A549 treated with GW870086 at 1 μM for 4 hours (cell line): ENCODE data around the gene CSNK2B. TPM values are rescaled to one million over a fixed set of nuclear protein-coding genes. Genes with fewer than 3 reads are reported as not detected.

Source experiments
- total RNA-seq: library from RNA; stranded (reverse); fragments of 200-300 nt; extraction: Qiagen RNA extraction; gene quantifications from 5 replicates; pipeline ENCODE4 v1.2.3, GENCODE V29; 2022; ENCODE audit warnings: low read depth

Gene CSNK2B
- 167 to 186 TPM (median 177 TPM) in 5 replicates for total RNA-seq

DNA sequence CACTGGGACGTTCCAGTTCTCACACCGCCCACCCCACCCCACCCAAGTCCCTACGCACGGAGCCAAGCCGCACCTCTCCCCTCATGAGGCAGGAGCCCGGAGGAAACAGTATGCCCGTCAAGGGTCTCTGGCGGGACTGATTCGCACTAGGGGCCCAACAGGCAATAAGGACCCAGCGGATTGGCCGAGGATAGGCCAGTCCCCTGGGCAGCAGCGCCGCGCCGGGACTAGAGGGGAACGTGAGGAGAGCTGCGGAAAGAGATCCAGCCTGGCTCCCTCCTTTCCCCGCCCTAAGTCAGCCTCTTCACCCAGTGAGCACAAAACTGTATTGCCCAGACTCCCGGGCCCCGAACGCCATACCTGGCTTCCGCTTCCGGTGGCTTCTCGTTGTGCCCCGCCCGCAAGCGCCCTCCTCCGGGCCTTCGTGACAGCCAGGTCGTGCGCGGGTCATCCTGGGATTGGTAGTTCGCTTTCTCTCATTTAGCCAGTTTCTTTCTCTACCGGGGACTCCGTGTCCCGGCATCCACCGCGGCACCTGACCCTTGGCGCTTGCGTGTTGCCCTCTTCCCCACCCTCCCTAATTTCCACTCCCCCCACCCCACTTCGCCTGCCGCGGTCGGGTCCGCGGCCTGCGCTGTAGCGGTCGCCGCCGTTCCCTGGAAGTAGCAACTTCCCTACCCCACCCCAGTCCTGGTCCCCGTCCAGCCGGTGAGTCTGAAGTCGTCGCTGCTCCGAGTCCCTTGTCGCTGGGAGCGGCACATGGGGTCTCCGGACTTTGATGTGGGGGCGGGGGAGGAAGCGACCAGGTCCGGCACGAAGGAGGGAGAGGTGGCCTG lies at the start of gene CSNK2B:
Gene CSNK2B, plus strand, starts transcription at position 580 of the 836 bp plus-strand sequence. CDS start 752 bp downstream, outside the sequence.

DNA sequence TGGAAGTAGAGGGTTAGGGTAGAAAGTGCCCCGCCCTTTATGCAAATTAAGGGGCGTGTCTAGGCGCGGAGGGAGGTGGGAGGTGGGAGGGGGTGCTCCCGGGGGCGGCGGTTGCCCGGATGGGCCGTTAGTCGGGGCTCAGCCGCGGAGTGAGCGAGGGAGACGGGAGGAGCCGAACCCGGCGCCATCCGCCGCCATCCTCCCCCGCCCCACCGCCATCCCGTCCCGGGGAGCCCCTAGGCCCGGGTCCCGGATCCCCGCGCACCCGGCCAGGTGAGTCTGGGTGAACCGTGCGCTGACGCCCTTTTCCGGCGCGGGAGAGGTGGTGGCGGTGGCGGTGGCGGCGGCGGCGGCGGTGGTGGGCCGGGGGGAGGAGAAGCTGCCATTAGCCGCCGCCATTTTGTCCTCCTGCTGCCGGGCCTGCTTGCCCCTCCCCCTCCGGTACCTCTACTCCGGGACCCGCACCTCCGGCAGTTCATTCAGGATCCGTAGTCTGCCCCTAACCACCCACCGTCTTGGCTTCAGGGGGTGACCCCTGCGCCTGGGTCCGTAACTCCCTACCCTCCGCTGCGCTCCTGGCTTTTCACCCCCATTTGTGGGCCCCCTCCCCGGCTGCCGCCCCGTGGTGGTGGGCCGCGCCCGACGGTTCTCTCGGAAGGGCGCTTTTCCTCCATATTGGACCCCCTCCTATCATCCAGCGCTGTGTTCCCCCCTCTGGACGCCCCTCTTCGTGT lies 45.1 kb upstream of the CSNK2B start, which contains the start of gene PRRC2A:
Gene PRRC2A, plus strand, starts transcription at position 130 of the 734 bp plus-strand sequence. CDS start 2,075 bp downstream, outside the sequence.

DNA sequence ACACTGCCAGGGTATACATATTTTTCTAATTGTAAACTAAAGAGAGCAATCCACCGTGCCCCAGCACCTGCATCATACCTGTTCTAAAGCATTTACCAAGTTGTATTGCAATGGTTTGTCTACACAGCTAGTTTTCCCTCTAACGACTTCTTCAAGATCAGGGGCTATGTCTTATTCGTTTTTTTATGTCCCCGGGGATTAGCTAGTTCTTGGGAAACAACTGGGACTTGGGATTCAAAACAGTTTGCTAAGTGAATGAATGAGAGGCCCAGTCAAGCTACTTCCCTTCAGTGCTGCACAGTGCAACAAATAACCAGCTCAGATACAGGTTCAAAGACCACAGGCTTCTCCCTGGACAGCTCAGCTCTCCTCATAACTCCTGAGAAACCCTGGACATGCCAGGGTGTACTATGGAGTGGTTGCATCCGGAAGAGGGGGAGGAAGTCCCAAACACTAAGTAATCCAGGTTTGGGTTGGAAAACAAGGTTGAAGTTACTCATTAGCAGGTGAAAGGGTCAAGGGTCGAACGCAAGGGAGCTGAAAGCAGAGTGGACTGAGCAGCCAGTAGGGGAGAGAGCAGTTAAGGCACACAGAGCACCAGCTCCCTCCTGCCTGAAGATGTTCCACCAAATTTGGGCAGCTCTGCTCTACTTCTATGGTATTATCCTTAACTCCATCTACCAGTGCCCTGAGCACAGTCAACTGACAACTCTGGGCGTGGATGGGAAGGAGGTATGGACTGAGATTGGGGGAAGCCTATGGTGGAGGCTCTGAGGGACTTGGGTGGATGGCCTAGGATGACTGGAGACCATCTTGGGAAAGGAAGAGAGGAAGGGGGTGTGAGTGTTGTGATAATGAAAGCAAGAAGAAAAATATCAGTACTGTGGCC lies 10.3 kb upstream of the CSNK2B start, which contains the start of gene APOM:
Gene APOM, plus strand, starts transcription at position 546 of the 889 bp plus-strand sequence. Its CDS starts 73 bp downstream, at position 619.

GRCh38 chr6:31660381-31661261 lies 5.3 kb upstream of the CSNK2B start, which contains the start of gene C6orf47:
C6orf47 (minus strand) TSS chr6:31660778; CDS start chr6:31659947, 831 bp downstream.

GRCh38 chr6:31664790-31665500 lies 935 bp upstream of the CSNK2B start, which contains the start of gene GPANK1:
GPANK1 (minus strand) TSS chr6:31664997; CDS start chr6:31664478, 519 bp downstream.

DNA sequence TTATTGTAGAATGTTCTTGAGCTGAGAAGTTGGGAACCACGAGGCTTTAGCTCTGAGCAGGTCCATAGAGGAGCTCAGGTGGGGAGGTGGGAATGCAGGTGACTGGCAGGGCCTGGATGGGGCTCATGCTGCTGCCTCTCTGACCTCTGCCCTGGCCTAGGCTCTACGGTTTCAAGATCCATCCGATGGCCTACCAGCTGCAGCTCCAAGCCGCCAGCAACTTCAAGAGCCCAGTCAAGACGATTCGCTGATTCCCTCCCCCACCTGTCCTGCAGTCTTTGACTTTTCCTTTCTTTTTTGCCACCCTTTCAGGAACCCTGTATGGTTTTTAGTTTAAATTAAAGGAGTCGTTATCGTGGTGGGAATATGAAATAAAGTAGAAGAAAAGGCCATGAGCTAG lies 3.8 kb downstream of the CSNK2B start, which contains the start of gene LY6G5B:
Gene LY6G5B, plus strand, starts transcription at position 301 of the 400 bp plus-strand sequence. CDS start 975 bp downstream, outside the sequence.

DNA sequence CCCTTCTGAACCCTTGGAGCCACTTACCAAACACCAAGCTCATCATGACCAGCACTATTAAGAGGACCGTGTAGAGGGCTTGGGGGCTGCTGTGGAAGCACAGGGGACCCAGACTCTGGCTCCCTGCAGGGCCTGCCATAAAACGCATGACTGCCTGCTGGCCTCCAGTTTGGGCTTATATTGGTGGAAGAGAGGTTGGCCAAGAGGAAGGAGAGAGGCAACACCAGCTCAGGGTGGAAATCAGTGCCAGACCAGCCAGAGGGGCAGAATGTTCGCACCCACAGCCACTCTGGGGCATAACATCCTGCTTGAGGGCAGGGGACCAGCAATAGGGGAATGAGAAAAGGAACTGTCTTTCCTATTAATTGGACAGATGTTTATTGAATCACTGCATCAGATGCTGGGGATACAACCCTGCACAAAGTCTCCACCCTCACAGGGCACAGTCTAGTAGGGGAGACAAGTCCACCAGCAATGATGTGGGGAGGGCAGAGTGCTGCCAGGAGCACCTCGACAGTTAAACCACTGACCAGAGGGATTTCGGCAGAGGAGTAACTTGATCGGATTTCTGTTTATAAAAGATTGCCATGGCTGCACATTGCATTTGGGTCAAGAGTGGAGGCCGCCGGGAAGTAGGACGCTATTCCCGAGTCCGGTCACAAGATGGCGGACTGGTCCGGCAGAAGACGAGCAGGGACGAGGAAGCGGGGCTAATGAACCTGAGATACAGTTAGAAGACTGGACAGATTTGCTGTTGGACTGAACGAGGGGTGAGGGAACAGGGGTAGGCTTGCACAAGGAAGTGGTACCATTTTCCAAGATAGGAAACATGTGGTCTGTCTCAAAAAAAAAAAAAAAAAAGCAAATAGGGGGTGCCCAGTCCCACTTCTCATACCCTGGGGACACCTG lies 14.6 kb downstream of the CSNK2B start, which contains the start of gene LY6G5C:
Gene LY6G5C, minus strand, starts transcription at position 842 of the 909 bp plus-strand sequence. Its CDS starts 694 bp downstream, at position 148.

GRCh38 chr6:31702819-31703716 lies 37.2 kb downstream of the CSNK2B start, which contains the start of gene ABHD16A:
ABHD16A (minus strand) TSS chr6:31703324; CDS start chr6:31703281, 43 bp downstream.

GRCh38 chr6:31706599-31706998 lies 40.7 kb downstream of the CSNK2B start, which contains the start of gene LY6G6F:
LY6G6F (plus strand) TSS chr6:31706866; CDS start chr6:31706907, 41 bp downstream.

GRCh38 chr6:31715022-31715958 lies 49.4 kb downstream of the CSNK2B start, which contains the start of gene LY6G6D:
LY6G6D (plus strand) TSS chr6:31715348; CDS start chr6:31715356, 8 bp downstream.

Other genes with a start within 250 kb of the CSNK2B start
- gene MICB, start 167.9 kb upstream of the CSNK2B start, total RNA-seq: 6.2 to 8.4 TPM (median 7.1 TPM) in 5 replicates
- gene MCCD1, start 137.1 kb upstream of the CSNK2B start, total RNA-seq: not detected in 5 replicates
- gene DDX39B, start 124.1 kb upstream of the CSNK2B start, total RNA-seq: 324 to 377 TPM (median 358 TPM) in 5 replicates
- 0.55 to 1.2 TPM (median 0.83 TPM) in 5 replicates for gene ATP6V1G2, start 119.5 kb upstream of the CSNK2B start, total RNA-seq
- gene NFKBIL1, start 118.5 kb upstream of the CSNK2B start, total RNA-seq: 10.4 to 11.2 TPM (median 11.1 TPM) in 5 replicates
- 0.17 to 0.34 TPM in 2 of 5 replicates, not detected in the others for gene LTA, start 93.8 kb upstream of the CSNK2B start, total RNA-seq
- 0.16 TPM in 1 of 5 replicates, not detected in the others for gene TNF, start 90.5 kb upstream of the CSNK2B start, total RNA-seq
- gene LTB, start 83.7 kb upstream of the CSNK2B start, total RNA-seq: 0.21 to 0.65 TPM (median 0.29 TPM) in 4 of 5 replicates, not detected in the other
- 0.30 to 0.66 TPM in 2 of 5 replicates, not detected in the others for gene LST1, start 79.8 kb upstream of the CSNK2B start, total RNA-seq
- not detected in 5 replicates for gene NCR3, start 73.1 kb upstream of the CSNK2B start, total RNA-seq
- not detected in 5 replicates for gene AIF1, start 50.8 kb upstream of the CSNK2B start, total RNA-seq
- 66.6 to 89.8 TPM (median 85.0 TPM) in 5 replicates for gene PRRC2A, start 45.4 kb upstream of the CSNK2B start, total RNA-seq
- 114 to 149 TPM (median 138 TPM) in 5 replicates for gene BAG6, start 13.4 kb upstream of the CSNK2B start, total RNA-seq
- 2.6 to 4.5 TPM (median 3.1 TPM) in 5 replicates for gene APOM, start 10.2 kb upstream of the CSNK2B start, total RNA-seq
- 10.6 to 12.7 TPM (median 12.1 TPM) in 5 replicates for gene C6orf47, start 5.3 kb upstream of the CSNK2B start, total RNA-seq
- gene GPANK1, start 1.1 kb upstream of the CSNK2B start, total RNA-seq: 8.2 to 10.4 TPM (median 9.7 TPM) in 5 replicates
- gene LY6G5B, start 3.9 kb downstream of the CSNK2B start, total RNA-seq: 3.6 to 5.4 TPM (median 4.3 TPM) in 5 replicates
- gene LY6G5C, start 15.0 kb downstream of the CSNK2B start, total RNA-seq: 1.3 to 2.5 TPM (median 1.7 TPM) in 5 replicates
- 12.8 to 19.4 TPM (median 18.7 TPM) in 5 replicates for gene ABHD16A, start 37.2 kb downstream of the CSNK2B start, total RNA-seq
- gene LY6G6F, start 40.8 kb downstream of the CSNK2B start, total RNA-seq: not detected in 5 replicates
- gene LY6G6D, start 49.3 kb downstream of the CSNK2B start, total RNA-seq: not detected in 5 replicates
- 0.14 TPM in 1 of 5 replicates, not detected in the others for gene LY6G6C, start 55.7 kb downstream of the CSNK2B start, total RNA-seq
- not detected in 5 replicates for gene MPIG6B, start 57.3 kb downstream of the CSNK2B start, total RNA-seq
- gene DDAH2, start 63.2 kb downstream of the CSNK2B start, total RNA-seq: 26.8 to 31.8 TPM (median 27.9 TPM) in 5 replicates
- gene CLIC1, start 70.5 kb downstream of the CSNK2B start, total RNA-seq: 486 to 498 TPM (median 493 TPM) in 5 replicates
- gene MSH5, start 73.9 kb downstream of the CSNK2B start, total RNA-seq: 10.5 to 13.8 TPM (median 12.5 TPM) in 5 replicates
- gene SAPCD1, start 96.6 kb downstream of the CSNK2B start, total RNA-seq: 1.6 to 3.9 TPM (median 3.7 TPM) in 5 replicates
- 1.2 to 2.0 TPM (median 1.5 TPM) in 5 replicates for gene VWA7, start 111.2 kb downstream of the CSNK2B start, total RNA-seq
- gene VARS1, start 129.7 kb downstream of the CSNK2B start, total RNA-seq: 47.4 to 59.1 TPM (median 53.3 TPM) in 5 replicates
- gene LSM2, start 140.9 kb downstream of the CSNK2B start, total RNA-seq: 52.2 to 66.7 TPM (median 61.9 TPM) in 5 replicates
- 0.82 to 1.5 TPM (median 1.3 TPM) in 5 replicates for gene HSPA1L, start 149.2 kb downstream of the CSNK2B start, total RNA-seq
- gene HSPA1A, start 149.5 kb downstream of the CSNK2B start, total RNA-seq: 148 to 264 TPM (median 205 TPM) in 5 replicates
- gene HSPA1B, start 161.7 kb downstream of the CSNK2B start, total RNA-seq: 116 to 191 TPM (median 162 TPM) in 5 replicates
- 24.9 to 34.9 TPM (median 25.5 TPM) in 5 replicates for gene NEU1, start 196.7 kb downstream of the CSNK2B start, total RNA-seq
- gene SLC44A4, start 212.9 kb downstream of the CSNK2B start, total RNA-seq: 0.05 to 0.21 TPM in 2 of 5 replicates, not detected in the others
- gene EHMT2, start 231.6 kb downstream of the CSNK2B start, total RNA-seq: 23.1 to 27.6 TPM (median 27.1 TPM) in 5 replicates
- gene ZBTB12, start 236.0 kb downstream of the CSNK2B start, total RNA-seq: 3.1 to 4.0 TPM (median 3.5 TPM) in 5 replicates